HG02678 (cell line): ENCODE results near the gene SEC23IP.

Experiments
- ATAC-seq: cut with Tn5 transposase; IDR thresholded peaks from one replicate; pipeline ENCODE4 v1.9.1; 2021; ENCODE audit warnings: mild to moderate bottlenecking, moderate library complexity; ENCODE audit not compliant: unreplicated experiment

The SEC23IP gene

GRCh38 chr10:119932631-119933030 is 40.1 kb downstream of the SEC23IP start:
- no peak for ATAC-seq

GRCh38 chr10:119933179-119933578 is 40.6 kb downstream of the SEC23IP start:
- no peak for ATAC-seq

GRCh38 chr10:119940487-119940886 is 48.0 kb downstream of the SEC23IP start:
- no peak for ATAC-seq

GRCh38 chr10:119942973-119943372 is 50.4 kb downstream of the SEC23IP start:
- ATAC-seq: no peak

- ATAC-seq: no peak
Observed at GRCh38 chr10:119945805-119946204, 53.3 kb downstream of the SEC23IP start.

GRCh38 chr10:119947300-119947699 is 54.8 kb downstream of the SEC23IP start:
- ATAC-seq: no peak

- no peak for ATAC-seq
Observed at GRCh38 chr10:119957451-119957850, 64.9 kb downstream of the SEC23IP start.

GRCh38 chr10:119962837-119963236 is 70.3 kb downstream of the SEC23IP start:
- ATAC-seq: no peak

- ATAC-seq: no peak
Observed at GRCh38 chr10:119967066-119967465, 74.5 kb downstream of the SEC23IP start.

- ATAC-seq: no peak
Observed at GRCh38 chr10:119969609-119970008, 77.1 kb downstream of the SEC23IP start.

- no peak for ATAC-seq
Observed at GRCh38 chr10:119970107-119970506, 77.6 kb downstream of the SEC23IP start.

- ATAC-seq: no peak
Observed at GRCh38 chr10:119970963-119971362, 78.4 kb downstream of the SEC23IP start.

GRCh38 chr10:119973281-119973680 is 80.8 kb downstream of the SEC23IP start:
- ATAC-seq: no peak

GRCh38 chr10:119976421-119976820 is 83.9 kb downstream of the SEC23IP start:
- no peak for ATAC-seq

GRCh38 chr10:119980956-119981750 is 88.6 kb downstream of the SEC23IP start:
- no peak for ATAC-seq

GRCh38 chr10:119981826-119982225 is 89.3 kb downstream of the SEC23IP start:
- no peak for ATAC-seq

GRCh38 chr10:119988333-119988732 is 95.8 kb downstream of the SEC23IP start:
- no peak for ATAC-seq

- no peak for ATAC-seq
Observed at GRCh38 chr10:119989966-119990365, 97.4 kb downstream of the SEC23IP start.

- ATAC-seq: no peak
Observed at GRCh38 chr10:119991066-119991465, 98.5 kb downstream of the SEC23IP start.

- no peak for ATAC-seq
Observed at GRCh38 chr10:119991816-119992215, 99.3 kb downstream of the SEC23IP start.
